Coronary artery (tissue), 2 donors: ENCODE measurements around the gene SLC25A39.

Experiments used
- DNase-seq: peaks from one replicate; pipeline ENCODE4 v3.0.0-alpha.2; 2017; ENCODE audit warnings: low spot score
- H3K27ac ChIP-seq, 2 donors: fragments of 200-600 bp; sonication (generic); one replicate each; pipeline ENCODE4 v1.5.1; 2016 to 2019
- H3K4me3 ChIP-seq: fragments of 200-600 bp; sonication (generic); 2 replicates; pipeline ENCODE4 v1.5.1; 2016; ENCODE audit warnings: mild to moderate bottlenecking, moderate library complexity
- CTCF ChIP-seq: fragments of 200-600 bp; sonication (generic); IDR thresholded peaks from one replicate; pipeline ENCODE4 v1.5.1; 2019; ENCODE audit warnings: antibody characterized with exemption

Gene SLC25A39

GRCh38 chr17:44362949-44363612 is 38.5 kb upstream of the SLC25A39 start:
- Histone ChIP-seq H3K4me3 (peak overlapping the region; percentile 73), H3K27ac (no peak overlapping the region)
- TF ChIP-seq CTCF, result no peak
- DNase-seq, result no peak

- no peak for TF ChIP-seq CTCF
- H3K4me3 ChIP-seq, result peak overlapping the region; percentile 73
- H3K27ac ChIP-seq, result no peak overlapping the region
- DNase-seq, result no peak
Observed at GRCh38 chr17:44362459-44362948, 37.9 kb upstream of the SLC25A39 start.

GRCh38 chr17:44361292-44362260 is 37.0 kb upstream of the SLC25A39 start:
- Histone ChIP-seq H3K27ac (no peak overlapping the region), H3K4me3 (no peak overlapping the region)
- TF ChIP-seq CTCF, result no peak
- DNase-seq, result no peak

GRCh38 chr17:44360826-44361225 is 36.2 kb upstream of the SLC25A39 start:
- no peak for DNase-seq
- no peak for TF ChIP-seq CTCF
- H3K27ac ChIP-seq, result no peak overlapping the region
- no peak overlapping the region for H3K4me3 ChIP-seq

GRCh38 chr17:44360144-44360533 is 35.5 kb upstream of the SLC25A39 start:
- no peak overlapping the region for H3K27ac ChIP-seq
- DNase-seq, result no peak
- H3K4me3 ChIP-seq, result no peak overlapping the region
- no peak for TF ChIP-seq CTCF

- no peak for TF ChIP-seq CTCF
- DNase-seq, result no peak
Observed at GRCh38 chr17:44359458-44360143, 35.0 kb upstream of the SLC25A39 start.

More at GRCh38 chr17:44359458-44360143, 35.0 kb upstream of the SLC25A39 start:
- no peak overlapping the region for H3K27ac ChIP-seq
- no peak overlapping the region for H3K4me3 ChIP-seq
